GM23248 (cell line): ENCODE data around the gene BLOC1S1.

Source experiments
- EZH2 ChIP-seq: fragments of 200-600 bp; sonication (generic); IDR thresholded peaks from 2 replicates; pipeline ENCODE4 v1.6.1; 2018; ENCODE audit warnings: antibody characterized with exemption, mild to moderate bottlenecking; ENCODE audit not compliant: insufficient read depth, poor library complexity, severe bottlenecking
- EZH2phosphoT487 ChIP-seq: fragments of 200-600 bp; sonication (generic); IDR thresholded peaks from 2 replicates; pipeline ENCODE4 v1.6.1; 2018; ENCODE audit warnings: antibody characterized with exemption, moderate library complexity, mild to moderate bottlenecking, low read depth; ENCODE audit not compliant: insufficient read depth

DNA sequence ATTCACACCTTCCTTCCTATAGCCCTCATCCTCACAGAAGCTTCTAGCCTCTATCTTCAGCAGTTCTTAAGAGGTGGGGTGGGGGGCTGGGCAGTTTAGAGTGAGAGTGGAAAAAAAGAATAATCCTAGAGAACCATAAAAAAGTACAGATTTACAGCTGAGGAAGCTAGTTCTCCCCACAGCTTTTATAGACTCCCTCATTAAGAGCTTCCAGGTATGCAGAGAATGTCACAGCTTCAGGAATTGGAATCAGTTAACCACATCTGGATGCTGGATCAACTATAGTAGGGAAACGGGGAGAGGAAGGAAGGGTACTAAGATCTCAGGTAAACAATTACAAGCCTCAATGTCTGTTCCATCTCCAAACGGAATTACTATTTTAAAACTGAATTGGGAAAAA, 39.4 kb downstream of the BLOC1S1 start:
- TF ChIP-seq EZH2phosphoT487 (no peak), EZH2 (no peak)
